NCI-H460 (cell line): ENCODE measurements around the gene TMC5. TPM values are rescaled to one million over a fixed set of nuclear protein-coding genes. Genes with fewer than 3 reads are reported as not detected.
"Not testable (repeated sequence)": the region's sequence is repeated elsewhere in the genome, so short reads cannot be mapped to it uniquely, and the experiment has no call there.

ENCODE experiments used
- DNase-seq: peaks from one replicate; pipeline ENCODE4 v3.0.0-alpha.2; 2016; ENCODE audit warnings: low read depth; ENCODE audit errors: extremely low read depth
- total RNA-seq: library from RNA; depleted of rRNA; stranded (reverse); fragments of >200 nt; shearing (Covaris generic); gene quantifications from 2 replicates; pipeline ENCODE4 v1.2.3, GENCODE V29; 2014

The TMC5 gene
- total RNA-seq, 1 experiment from 2014 or later, result 0.07 TPM

- DNase-seq, result no peak
Measured at GRCh38 chr16:19400711-19401110, 17.0 kb upstream of the TMC5 start.

DNA sequence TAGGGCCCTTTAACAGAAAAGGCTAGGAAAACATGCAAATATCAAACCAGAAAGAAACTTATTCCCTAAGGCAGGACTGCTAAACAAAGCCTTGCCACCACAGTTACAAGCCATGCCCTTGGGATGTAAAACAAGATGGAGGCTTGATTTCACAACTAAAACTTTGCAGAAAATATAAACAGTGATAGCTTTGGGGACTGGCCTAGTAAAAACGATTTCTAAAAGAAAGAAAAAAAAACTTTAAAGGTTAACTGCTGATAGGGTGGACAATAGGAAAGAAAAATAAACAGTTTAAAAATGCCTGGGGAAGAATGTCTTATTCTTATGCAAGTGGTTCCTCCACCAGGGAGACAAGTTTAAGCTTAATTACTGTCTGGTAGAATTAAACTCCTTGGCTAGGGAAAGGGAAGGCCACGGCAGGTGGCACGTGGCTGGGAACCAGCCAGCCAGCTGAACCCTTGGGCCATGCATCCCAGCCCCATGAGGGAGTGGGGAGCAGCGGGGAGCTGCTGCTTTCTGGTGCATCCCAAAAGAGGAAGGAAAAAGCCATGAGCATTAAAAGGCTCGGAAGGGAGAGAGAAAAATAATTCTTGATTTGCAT is 10.7 kb upstream of the TMC5 start:
- no peak for DNase-seq

GRCh38 chr16:19410435-19411171 is 7.1 kb upstream of the TMC5 start:
- peak; percentile 7 for DNase-seq

- no peak for DNase-seq
Measured at GRCh38 chr16:19411298-19411697, 6.4 kb upstream of the TMC5 start.

DNA sequence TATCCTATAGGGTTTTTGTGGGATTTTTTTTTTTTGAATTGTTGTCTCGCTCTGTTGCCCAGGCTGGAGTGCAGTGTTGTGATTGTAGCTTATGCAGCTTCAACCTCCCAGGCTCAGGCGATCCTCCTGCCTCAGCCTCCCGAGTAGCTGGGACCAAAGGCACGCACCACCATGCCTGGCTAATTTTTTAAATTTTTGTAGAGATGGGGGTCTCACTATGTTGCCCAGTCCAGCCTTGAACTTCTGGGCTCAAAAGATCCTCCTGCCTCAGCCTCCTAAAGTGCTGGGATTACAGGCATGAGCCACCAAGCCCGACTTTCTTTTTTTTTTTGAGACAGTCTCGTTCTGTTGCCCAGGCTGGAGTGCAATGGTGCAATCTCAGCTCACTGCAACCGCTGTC is 5.6 kb upstream of the TMC5 start:
- DNase-seq, result not testable (repeated sequence)

GRCh38 chr16:19415461-19415860 is 2.2 kb upstream of the TMC5 start:
- no peak for DNase-seq

DNA sequence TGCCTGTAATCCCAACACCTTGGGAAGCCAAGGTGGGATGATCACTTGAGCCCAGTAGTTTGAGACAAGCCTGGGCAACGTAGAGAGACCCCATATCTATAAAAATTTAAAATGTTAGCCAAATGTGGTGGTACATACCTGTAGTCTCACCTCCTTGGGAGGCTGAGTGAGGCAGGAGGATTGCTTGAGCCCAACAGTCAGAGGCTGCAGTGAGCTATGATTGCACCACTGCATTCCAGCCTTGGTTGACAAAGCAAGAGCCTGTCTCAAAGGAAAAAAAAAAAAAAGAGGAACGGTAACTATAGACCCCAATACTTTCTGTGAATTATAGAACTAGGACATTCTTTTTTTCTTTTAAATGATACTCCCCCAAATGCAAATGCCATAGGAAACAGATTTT is 1.8 kb upstream of the TMC5 start:
- DNase-seq, result no peak

GRCh38 chr16:19418200-19418599 is 517 bp downstream of the TMC5 start:
- no peak for DNase-seq

DNA sequence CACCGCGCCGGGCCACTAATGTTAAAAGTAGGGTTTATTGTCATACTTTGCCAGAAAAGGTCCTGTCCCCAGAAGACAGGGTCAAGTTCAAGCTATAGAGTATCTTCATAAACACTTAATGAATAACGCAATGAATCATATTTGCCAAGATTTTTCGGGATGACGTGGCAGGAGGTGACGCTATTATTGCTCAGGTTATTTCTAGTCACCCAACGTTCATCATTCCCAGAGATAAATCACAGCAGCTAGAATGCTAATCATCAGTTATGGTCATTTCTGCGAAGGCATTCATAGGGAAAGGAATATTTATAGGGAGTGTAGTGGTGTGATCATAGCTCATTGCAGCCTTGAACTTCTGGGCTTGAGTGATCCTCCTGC is 2.0 kb downstream of the TMC5 start:
- peak; percentile 86 for DNase-seq

GRCh38 chr16:19424478-19424877 is 6.8 kb downstream of the TMC5 start:
- DNase-seq, result no peak

- no peak for DNase-seq
Measured at GRCh38 chr16:19430345-19430744, 12.7 kb downstream of the TMC5 start.

DNA sequence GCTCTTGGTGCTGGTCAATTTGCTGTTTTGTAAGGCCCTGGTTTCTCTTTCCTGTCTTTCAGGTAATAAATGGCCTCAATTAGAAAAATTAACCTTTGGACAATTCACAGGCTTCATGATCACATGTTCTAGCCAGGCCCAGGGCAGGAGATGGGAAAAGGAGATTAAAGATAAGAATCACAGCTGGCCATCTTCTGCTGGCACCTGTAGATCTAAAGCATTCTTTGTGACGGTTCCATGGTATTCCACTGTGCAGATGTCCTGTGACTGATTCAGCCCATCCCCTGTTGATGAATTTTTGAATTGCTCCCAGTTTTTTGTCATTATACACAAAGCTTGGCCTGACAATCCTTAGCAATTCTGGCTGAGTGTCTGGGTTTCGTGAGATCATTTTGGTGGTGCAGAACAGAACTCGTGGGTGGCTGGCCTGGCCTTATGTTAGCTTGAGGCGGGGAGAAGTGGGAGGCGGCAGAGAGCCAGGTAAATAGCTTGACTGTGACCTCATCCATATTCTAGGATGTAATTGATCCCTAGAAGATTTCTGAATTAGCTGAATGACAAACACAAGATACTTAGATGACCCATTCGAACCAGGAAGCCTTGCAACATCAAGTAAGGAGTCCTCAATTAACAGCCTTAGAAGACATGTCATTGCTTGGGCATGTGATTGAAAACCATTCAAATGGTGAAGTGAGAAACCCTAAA is 14.1 kb downstream of the TMC5 start:
- DNase-seq, result no peak

DNA sequence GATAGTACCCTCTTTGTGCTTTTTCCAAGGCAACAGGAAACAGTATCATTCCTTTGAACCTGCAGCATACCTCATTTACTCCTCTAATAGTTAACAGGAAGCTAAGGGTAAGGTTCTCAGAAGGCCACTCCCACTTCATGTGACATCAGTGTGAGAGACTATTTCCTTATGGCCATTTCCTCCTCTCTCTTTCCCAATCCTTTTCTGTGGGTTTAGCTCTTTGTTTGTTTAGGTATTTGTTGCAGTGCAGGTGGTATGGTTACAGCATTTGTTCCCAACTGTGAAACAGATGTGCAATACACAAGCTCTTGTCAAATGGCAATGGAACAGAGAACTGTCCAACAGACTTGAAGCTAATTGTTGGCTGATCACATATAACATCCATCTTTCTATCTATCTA is 14.7 kb downstream of the TMC5 start:
- DNase-seq, result peak; percentile 21

DNA sequence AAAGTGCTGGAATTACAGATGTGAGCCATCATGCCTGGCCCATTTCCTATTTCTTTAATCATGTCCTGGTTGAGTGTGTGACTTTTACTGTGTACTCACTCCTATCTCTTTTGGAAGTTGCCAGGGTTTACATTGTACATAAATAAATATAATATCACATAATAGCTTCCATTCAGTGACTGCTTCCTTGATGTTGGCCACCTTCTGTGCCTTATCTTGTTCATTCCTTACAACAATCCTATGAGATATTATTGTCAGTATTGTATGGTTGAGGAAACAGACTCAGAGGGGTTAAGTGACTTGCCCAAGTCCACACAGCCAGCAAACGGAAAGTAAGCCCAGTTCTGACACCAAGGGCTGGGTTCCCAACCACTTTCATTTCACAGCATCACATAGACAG is 16.9 kb downstream of the TMC5 start:
- DNase-seq, result no peak

DNA sequence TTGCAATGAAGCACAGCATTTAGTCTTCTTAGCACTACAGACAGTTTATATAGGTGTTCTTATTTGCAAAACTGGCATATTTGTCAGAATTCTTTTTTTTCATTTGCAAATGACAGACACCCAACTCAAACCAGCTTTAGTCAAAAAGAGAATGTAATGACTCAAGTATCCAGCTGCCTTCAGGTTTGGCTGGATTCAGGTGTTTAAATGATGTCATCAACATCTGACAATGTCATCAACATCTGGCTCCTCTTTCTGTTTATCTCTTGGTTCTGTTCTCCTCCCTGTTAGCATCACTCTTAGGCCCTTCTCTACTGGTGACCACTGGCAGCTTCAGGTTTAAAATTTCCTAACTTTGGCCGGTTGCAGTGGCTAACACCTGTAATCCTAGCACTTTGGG is 18.9 kb downstream of the TMC5 start:
- no peak for DNase-seq

GRCh38 chr16:19437280-19437679 is 19.6 kb downstream of the TMC5 start:
- no peak for DNase-seq

- DNase-seq, result no peak
Measured at GRCh38 chr16:19438739-19439138, 21.1 kb downstream of the TMC5 start.

- DNase-seq, result no peak
Measured at GRCh38 chr16:19439483-19439882, 21.8 kb downstream of the TMC5 start.

DNA sequence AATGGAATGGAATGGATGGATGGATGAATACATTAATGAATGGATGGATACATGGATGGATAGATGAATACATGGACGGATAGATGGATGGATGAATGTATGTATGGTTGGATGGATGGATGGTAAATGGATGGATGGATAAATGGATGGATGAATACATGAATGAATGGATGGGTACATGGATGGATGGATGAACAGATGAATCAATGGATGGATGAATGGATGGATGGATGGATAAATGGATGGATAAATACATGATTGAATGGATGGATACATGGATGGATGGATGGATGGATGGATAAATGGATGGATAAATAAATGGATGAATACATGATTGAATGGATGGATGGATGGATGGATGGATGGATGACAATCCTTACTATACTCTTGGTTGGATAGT is 26.0 kb downstream of the TMC5 start:
- no peak for DNase-seq

DNA sequence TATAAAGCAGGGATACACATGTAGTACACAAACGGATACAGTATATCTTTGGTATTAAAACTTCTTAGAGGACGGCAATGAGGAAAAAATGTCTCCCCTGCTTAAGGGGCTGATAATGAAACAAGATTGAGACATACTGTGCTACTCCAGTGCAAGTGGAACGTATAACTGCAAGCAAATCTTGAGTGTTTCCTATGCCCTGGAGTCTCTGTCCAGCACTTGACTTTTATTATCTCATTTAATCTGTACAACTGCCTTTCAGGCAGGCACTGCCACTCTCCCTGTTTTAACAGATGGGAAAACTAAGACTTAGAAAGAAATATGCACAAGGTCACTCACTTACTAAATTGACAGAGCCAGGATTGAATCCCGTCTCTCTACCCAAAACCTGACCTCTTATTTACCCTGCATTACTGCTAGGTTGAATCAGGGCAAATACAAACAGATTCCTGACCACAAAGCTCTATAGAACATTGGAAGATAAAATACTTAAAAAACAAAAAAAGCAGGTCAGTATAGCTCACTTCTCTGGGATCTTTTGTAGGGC is 28.7 kb downstream of the TMC5 start:
- DNase-seq, result no peak

- DNase-seq, result no peak
Measured at GRCh38 chr16:19446886-19447285, 29.2 kb downstream of the TMC5 start.

- no peak for DNase-seq
Measured at GRCh38 chr16:19450186-19450585, 32.5 kb downstream of the TMC5 start.
